ENCODE results near the gene FAM25A.

Gene FAM25A

GRCh38 chr10:87066865-87067264 lies 46.8 kb downstream of the FAM25A start:
- DNase-seq, result no peak

GRCh38 chr10:87068281-87068680 lies 48.2 kb downstream of the FAM25A start:
- DNase-seq, result no peak

- no peak for DNase-seq
Observed at GRCh38 chr10:87072449-87072848, 52.4 kb downstream of the FAM25A start.
